ENCODE results near the gene WTIP. TPM values are rescaled to one million over a fixed set of nuclear protein-coding genes. Genes with fewer than 3 reads are reported as not detected.
"Not testable (repeated sequence)": the region's sequence is repeated elsewhere in the genome, so short reads cannot be mapped to it uniquely, and the experiment has no call there.

The WTIP gene
- total and polyA plus RNA-seq, 2 donors from 2014 or later: 15.5 to 22.3 TPM

DNA sequence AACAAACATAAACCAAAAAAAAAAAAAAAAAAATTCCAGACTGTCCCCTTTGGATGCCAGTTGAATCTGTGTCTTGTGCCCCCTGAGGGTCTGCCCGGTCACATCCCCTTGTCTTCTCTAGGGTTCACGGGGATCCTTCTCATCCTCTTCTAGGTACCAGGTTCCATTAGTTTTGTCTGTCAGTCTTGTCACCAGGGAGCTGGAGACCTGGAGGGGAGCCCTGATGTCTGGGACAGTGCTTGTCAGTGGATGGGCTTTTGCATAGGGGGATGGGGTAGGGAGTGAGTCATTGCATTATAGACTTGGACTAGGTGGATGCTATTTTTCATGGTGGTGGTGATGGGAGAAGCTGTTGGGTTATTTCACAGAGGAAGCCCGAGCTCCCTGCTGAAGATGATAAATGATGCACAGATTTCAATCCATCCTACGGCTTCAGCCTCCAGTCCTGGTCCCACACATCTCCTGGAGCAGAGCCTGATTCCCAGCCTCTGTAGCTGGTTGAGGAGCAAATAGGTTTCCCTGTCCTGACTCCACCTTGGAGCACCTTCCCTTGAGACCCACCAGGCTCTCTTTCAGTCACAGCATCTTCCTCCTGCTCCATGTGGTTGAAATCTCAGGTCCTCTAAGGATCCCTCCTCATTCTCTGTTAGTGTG, 26.0 kb downstream of the WTIP start:
- no peaks in the 10 kb centered on the region for H3K36me3 ChIP-seq (ENCODE audit: control insufficient read depth in 2 of 3, insufficient read depth in 3 of 3, low read length in 3 of 3)
- no peak overlapping the region for H3K9ac ChIP-seq (ENCODE audit: low read length in 3 of 3)
- H3K27me3 ChIP-seq (ENCODE audit: control insufficient read depth, insufficient read depth, low read length): no peaks in the 10 kb centered on the region
- H3K4me1 ChIP-seq (ENCODE audit: control insufficient read depth in 2 of 3, insufficient read depth in 2 of 3, low read depth in 1 of 3, low read length in 3 of 3): no peaks in the 10 kb centered on the region
- DNase-seq: no peak
- H3K9me3 ChIP-seq (ENCODE audit: control insufficient read depth in 2 of 3, insufficient read depth in 1 of 3, low read length in 3 of 3): peaks cover 0 to 3% (median 0%) of the 10 kb centered on the region in 3 donors
- FAIRE-seq: no peak
- H3K4me3 ChIP-seq (ENCODE audit: low read length in 3 of 3): no peak overlapping the region
- intact Hi-C loops (cut with DNase I): no loop called here
- TF ChIP-seq, protein P1, sequence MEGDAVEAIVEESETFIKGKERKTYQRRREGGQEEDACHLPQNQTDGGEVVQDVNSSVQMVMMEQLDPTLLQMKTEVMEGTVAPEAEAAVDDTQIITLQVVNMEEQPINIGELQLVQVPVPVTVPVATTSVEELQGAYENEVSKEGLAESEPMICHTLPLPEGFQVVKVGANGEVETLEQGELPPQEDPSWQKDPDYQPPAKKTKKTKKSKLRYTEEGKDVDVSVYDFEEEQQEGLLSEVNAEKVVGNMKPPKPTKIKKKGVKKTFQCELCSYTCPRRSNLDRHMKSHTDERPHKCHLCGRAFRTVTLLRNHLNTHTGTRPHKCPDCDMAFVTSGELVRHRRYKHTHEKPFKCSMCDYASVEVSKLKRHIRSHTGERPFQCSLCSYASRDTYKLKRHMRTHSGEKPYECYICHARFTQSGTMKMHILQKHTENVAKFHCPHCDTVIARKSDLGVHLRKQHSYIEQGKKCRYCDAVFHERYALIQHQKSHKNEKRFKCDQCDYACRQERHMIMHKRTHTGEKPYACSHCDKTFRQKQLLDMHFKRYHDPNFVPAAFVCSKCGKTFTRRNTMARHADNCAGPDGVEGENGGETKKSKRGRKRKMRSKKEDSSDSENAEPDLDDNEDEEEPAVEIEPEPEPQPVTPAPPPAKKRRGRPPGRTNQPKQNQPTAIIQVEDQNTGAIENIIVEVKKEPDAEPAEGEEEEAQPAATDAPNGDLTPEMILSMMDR (IDR thresholded peaks at IDR 0.05; ENCODE audit: borderline replicate concordance, extremely low read depth, insufficient read depth): no peak
- no peak overlapping the region for H3K27ac ChIP-seq (ENCODE audit: low read depth in 2 of 2, low read length in 2 of 2)

DNA sequence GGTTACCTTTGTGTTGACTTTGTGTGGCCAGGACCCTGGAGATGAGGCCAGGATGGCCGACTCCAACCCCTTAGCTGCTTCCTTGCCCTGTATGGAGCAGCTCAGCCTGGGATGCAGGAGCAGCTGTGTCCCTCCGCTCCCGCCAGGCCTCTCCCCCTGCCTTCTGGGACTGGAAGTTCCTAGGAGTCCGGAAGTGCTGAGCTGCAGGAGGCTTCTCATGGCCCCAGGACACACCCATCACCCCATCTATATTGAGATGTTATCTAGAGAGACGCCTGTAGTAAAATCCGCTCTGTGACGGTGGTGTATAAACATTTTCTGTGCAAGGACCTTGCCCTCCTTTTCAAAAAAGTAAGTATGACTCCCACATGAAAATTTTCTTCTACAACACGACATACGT, 27.0 kb downstream of the WTIP start:
- FAIRE-seq: no peak
- H3K27ac ChIP-seq (ENCODE audit: low read depth in 2 of 2, low read length in 2 of 2): no peak overlapping the region

DNA sequence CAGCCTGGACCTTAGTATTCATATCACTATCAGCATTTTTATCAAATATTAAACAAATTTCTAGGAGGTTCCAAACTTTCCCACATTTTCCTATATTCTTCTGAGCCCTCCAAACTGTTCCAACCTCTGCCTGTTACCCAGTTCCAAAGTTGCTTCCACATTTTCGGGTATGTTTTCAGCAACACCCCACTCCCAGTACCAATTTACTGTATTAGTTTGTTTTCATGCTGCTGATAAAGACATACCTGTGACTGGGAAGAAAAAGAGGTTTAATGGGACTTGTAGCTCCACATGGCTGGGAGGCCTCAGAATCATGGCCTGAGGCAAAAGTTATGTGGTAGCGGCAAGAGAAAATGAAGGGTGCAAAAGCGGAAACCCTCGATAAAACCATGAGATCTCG, 29.3 kb downstream of the WTIP start:
- DNase-seq; H3K27ac ChIP-seq (ENCODE audit: low read depth in 2 of 2, low read length in 2 of 2); intact Hi-C loops (cut with DNase I); H3K4me3 ChIP-seq (ENCODE audit: low read length in 3 of 3); FAIRE-seq; H3K36me3 ChIP-seq (ENCODE audit: control insufficient read depth in 2 of 3, insufficient read depth in 3 of 3, low read length in 3 of 3); H3K27me3 ChIP-seq (ENCODE audit: control insufficient read depth, insufficient read depth, low read length); H3K9ac ChIP-seq (ENCODE audit: low read length in 3 of 3); H3K9me3 ChIP-seq (ENCODE audit: control insufficient read depth in 2 of 3, insufficient read depth in 1 of 3, low read length in 3 of 3); H3K4me1 ChIP-seq (ENCODE audit: control insufficient read depth in 2 of 3, insufficient read depth in 2 of 3, low read depth in 1 of 3, low read length in 3 of 3): not testable (repeated sequence)

More for the DNA sequence above, 27.0 kb downstream of the WTIP start:
- Histone ChIP-seq H3K9ac (ENCODE audit: low read length in 3 of 3) (no peak overlapping the region), H3K36me3 (ENCODE audit: control insufficient read depth in 2 of 3, insufficient read depth in 3 of 3, low read length in 3 of 3) (no peaks in the 10 kb centered on the region), H3K4me3 (ENCODE audit: low read length in 3 of 3) (no peak overlapping the region), H3K27me3 (ENCODE audit: control insufficient read depth, insufficient read depth, low read length) (no peaks in the 10 kb centered on the region), H3K9me3 (ENCODE audit: control insufficient read depth in 2 of 3, insufficient read depth in 1 of 3, low read length in 3 of 3) (peaks cover 0 to 3% (median 0%) of the 10 kb centered on the region in 3 donors), H3K4me1 (ENCODE audit: control insufficient read depth in 2 of 3, insufficient read depth in 2 of 3, low read depth in 1 of 3, low read length in 3 of 3) (no peaks in the 10 kb centered on the region)
- intact Hi-C loops (cut with DNase I): no loop called here
- DNase-seq: no peak
- TF ChIP-seq, protein P1 (IDR thresholded peaks at IDR 0.05; ENCODE audit: borderline replicate concordance, extremely low read depth, insufficient read depth): no peak

DNA sequence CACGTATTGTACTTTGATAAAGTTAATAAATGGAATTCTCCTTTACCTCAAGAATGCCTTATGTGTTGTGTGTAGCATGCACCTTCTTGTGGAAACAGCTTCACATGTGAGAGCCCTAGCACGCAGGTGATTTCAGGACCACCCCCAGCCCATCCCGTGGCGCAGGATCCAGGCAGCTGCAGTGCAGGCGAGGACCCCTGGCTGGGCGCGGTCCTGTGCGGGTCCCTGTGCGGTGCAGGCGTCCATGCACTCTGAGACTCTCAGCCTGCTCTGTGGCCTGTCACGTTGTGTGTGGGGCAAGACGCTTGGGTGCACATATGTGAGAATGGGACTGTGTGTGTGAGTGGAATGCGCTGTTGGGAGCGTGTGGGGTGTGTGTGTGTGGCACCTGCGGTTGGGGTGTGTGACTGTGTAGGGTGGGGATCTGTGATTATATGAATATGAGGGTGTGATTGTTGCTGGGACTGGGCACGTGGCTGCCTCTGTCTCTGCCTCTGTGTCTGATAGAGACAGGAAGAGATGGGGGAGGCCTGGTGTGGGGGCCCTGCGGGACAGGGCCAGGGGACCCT, 30.8 kb downstream of the WTIP start:
- Histone ChIP-seq H3K9ac (ENCODE audit: low read length in 3 of 3) (no peak overlapping the region), H3K36me3 (ENCODE audit: control insufficient read depth in 2 of 3, insufficient read depth in 3 of 3, low read length in 3 of 3) (no peaks in the 10 kb centered on the region), H3K4me1 (ENCODE audit: control insufficient read depth in 2 of 3, insufficient read depth in 2 of 3, low read depth in 1 of 3, low read length in 3 of 3) (no peaks in the 10 kb centered on the region), H3K27me3 (ENCODE audit: control insufficient read depth, insufficient read depth, low read length) (no peaks in the 10 kb centered on the region), H3K9me3 (ENCODE audit: control insufficient read depth in 2 of 3, insufficient read depth in 1 of 3, low read length in 3 of 3) (peaks cover 0 to 3% (median 0%) of the 10 kb centered on the region in 3 donors), H3K4me3 (ENCODE audit: low read length in 3 of 3) (no peak overlapping the region), H3K27ac (ENCODE audit: low read depth in 2 of 2, low read length in 2 of 2) (no peak overlapping the region)
- FAIRE-seq (no peak), DNase-seq (no peak)
- intact Hi-C loops (cut with DNase I): no loop called here
- TF ChIP-seq, protein P1 (IDR thresholded peaks at IDR 0.05; ENCODE audit: borderline replicate concordance, extremely low read depth, insufficient read depth): no peak

Measured in kidney (tissue), 14 donors.